ENCODE results near the gene MYO18A.

DNA sequence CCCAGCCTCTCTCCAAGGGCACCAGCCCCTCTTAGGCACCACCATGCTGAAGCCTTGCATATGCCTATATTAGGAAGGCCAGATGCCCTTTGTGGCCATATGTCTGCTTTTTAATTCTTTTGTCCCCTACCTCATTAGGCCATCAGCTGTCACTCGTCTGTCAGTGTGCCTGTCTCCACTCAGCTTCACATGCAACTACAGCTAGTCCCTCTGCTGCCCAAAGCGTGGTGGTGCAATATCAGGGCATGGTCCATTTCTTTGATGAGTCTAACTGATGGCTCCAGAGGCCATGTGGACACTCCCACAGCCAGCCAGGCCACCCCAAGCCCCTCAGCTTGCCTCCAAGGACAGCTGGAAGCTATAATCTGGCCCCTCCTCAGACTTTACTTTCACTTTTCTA is 36.3 kb downstream of the MYO18A start:
- TF ChIP-seq CTCF (optimal IDR thresholded peaks at IDR 0.05 in 1 of 3, IDR thresholded peaks at IDR 0.05 in 1 of 3, conservative IDR thresholded peaks at IDR 0.05 in 1 of 3; ENCODE audit: extremely low read depth in 1 of 3, insufficient read depth in 2 of 3, low read length in 3 of 3) (peak; percentile 37 to 64 (median 58)), EZH2 (IDR thresholded peaks at IDR 0.05; ENCODE audit: low read length) (no peak)

Measured in keratinocyte (primary cell).